ENCODE data around the gene SYNPO2.

SYNPO2 gene

DNA sequence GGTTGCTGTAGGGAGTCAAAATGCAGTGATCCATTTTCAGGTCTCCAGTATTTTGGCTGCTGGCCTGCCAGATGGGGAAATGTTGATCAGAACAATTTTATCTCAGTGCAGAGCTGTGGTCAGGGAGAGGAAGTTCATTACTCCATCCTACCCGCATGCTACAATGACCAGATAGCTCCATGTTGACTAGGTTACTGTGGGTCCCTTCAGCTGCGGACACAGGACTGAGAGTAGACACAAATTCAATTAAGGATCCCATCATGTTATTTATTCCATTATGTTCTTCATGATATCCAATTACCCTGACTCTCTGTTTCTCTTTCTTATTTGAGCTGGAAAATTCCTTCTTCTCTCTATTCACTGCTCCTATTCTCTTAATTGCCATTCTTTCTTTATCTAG, 16.3 kb downstream of the SYNPO2 start:
- TF ChIP-seq CTCF (IDR thresholded peaks at IDR 0.05; ENCODE audit: insufficient read depth, missing control alignments): no peak
- FAIRE-seq (no peak), DNase-seq (ENCODE audit: insufficient read length, low spot score) (no peak)

DNA sequence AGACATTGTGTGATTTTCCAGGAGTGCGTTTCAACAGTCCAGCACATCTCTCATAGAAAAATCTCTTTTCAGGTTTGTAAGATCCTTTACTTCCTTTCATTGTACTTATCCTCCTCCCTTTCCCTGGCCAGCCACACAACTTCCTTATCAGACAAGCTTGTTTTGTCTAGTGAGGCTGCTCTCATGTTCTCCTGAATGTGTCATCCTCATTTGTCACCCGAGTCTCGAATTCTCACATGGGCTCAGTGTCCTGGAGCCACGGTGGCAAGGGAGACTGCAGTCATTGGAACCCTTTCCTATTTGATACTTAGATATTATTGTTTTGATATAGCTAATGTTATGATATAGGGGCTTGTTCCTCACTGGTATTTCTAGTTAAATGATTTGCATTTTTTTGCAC, 16.9 kb downstream of the SYNPO2 start:
- FAIRE-seq (no peak), DNase-seq (ENCODE audit: insufficient read length, low spot score) (no peak)
- no peak for TF ChIP-seq CTCF (IDR thresholded peaks at IDR 0.05; ENCODE audit: insufficient read depth, missing control alignments)

GRCh38 chr4:118909173-118909956, 20.7 kb downstream of the SYNPO2 start:
- TF ChIP-seq CTCF (IDR thresholded peaks at IDR 0.05; ENCODE audit: insufficient read depth, missing control alignments): no peak
- FAIRE-seq (no peak), DNase-seq (ENCODE audit: insufficient read length, low spot score) (no peak)

GRCh38 chr4:118910221-118910620, 21.6 kb downstream of the SYNPO2 start:
- FAIRE-seq (no peak), DNase-seq (ENCODE audit: insufficient read length, low spot score) (no peak)
- TF ChIP-seq CTCF (IDR thresholded peaks at IDR 0.05; ENCODE audit: insufficient read depth, missing control alignments): no peak

- FAIRE-seq: no peak
- no peak for DNase-seq (ENCODE audit: insufficient read length, low spot score)
- TF ChIP-seq CTCF (IDR thresholded peaks at IDR 0.05; ENCODE audit: insufficient read depth, missing control alignments): no peak
Measured at GRCh38 chr4:118911238-118911703, 22.6 kb downstream of the SYNPO2 start.

DNA sequence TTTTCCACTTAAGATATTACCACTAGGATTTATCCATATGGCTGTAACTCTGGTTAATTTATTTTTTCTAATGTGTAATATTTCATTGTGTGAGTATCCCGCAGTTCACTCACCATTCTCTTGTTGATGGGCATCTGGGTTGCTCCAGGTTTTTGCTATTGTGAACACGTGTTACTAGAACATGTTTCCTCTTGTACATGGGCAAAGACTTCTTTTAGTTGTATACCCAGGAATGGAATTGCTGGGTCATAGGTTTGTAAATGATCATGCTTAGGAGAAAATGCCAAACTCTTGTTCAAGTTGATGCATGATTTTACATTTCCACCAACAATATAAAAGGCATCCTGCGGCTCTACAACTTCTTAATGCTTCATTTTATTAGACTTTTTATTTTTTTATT, 26.8 kb downstream of the SYNPO2 start:
- TF ChIP-seq CTCF (IDR thresholded peaks at IDR 0.05; ENCODE audit: insufficient read depth, missing control alignments): no peak
- FAIRE-seq (peak; percentile 38), DNase-seq (ENCODE audit: insufficient read length, low spot score) (no peak)

GRCh38 chr4:118916691-118917289, 28.1 kb downstream of the SYNPO2 start:
- TF ChIP-seq CTCF (IDR thresholded peaks at IDR 0.05; ENCODE audit: insufficient read depth, missing control alignments): no peak
- FAIRE-seq (no peak), DNase-seq (ENCODE audit: insufficient read length, low spot score) (no peak)

Data from D721Med (cell line).